Measurements from ENCODE around the gene HHAT.

The HHAT gene

DNA sequence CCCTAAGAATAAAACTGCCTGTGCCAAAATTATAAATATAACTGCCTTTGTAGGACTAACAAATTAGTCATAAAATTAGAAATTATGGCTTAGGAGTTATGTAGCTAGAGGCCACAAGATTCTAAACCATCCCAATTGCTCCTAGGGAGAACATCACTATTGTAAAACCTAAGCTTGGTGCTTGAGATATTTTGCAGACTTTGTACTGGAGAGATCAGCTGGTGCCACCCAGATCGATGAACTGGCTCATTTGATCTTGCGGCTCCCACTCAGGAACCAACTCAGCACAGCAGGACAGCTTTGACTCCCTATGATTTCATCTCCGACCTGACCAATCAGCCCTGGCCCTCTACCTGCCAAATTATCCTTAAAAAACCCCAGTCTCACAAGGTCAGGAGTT is 30.6 kb downstream of the HHAT start:
- DNase-seq (ENCODE audit: low spot score): no peak

DNA sequence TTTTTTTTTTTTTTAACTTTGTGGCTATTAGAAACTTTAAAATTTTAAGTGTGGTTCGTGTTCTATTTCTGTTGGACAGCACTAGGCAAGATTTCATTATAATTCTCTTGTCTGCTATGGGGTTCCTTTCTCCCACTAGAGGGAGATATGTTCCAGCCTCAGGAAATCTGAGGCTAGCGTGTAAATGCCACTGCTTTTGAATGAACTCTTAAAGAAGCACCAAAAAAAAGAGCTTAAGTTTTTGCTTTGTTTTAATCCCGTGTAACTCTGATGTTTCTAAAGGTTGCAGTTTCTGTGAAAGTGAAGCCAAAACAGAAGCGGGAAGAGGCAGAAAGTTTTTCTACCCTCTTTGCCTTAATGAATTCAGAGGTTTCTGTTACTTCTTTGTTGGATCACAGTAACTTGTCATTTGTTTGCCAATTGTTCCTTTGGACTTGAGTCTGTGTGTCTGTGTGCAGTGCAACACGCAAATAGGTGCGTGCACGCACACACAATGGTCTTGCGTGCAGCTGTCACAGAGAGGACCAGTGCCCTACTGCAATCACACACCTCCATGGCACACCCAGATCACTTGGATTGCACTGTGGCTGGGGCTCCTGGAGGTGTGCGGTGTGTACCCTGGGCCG is 32.3 kb downstream of the HHAT start:
- DNase-seq (ENCODE audit: low spot score): peak; percentile 78

DNA sequence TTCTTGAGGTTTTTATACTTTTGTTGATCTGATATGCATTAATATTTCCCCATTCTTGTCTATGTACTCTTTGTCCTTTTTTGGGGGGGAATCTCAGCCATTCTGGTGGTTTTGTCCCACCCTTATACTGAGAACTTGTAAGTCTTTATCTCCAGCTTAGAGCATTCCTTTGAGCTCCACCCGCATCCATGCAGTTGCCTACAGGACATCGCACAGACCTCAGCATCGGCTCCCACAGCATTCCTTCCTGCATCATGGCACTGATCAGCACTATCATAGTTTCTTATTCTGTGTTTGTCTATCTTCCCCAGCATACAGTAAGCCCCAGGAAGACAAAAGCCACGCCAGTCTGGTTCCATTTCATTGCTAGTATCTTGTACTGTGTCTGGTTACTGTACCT is 33.0 kb downstream of the HHAT start:
- no peak for DNase-seq (ENCODE audit: low spot score)

DNA sequence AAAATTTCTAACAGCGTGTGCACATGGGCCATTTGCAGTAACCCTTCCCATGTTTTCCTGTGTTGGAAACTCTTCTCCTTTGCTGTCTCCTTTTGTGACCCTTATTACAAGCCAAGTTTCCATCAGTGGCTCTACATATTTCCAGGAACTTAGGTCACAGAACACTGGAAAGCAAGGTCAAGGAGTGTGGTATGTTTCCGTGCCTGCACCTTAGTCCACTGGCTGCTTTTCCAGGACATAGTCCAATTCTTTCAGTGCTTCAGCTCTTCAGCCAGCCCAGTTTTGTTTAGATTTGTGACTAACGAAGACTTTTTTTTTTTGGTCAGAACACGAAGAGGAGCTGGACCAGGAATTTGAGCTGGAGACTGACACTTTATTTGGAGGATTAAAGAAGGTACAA is 33.8 kb downstream of the HHAT start:
- no peak for DNase-seq (ENCODE audit: low spot score)

DNA sequence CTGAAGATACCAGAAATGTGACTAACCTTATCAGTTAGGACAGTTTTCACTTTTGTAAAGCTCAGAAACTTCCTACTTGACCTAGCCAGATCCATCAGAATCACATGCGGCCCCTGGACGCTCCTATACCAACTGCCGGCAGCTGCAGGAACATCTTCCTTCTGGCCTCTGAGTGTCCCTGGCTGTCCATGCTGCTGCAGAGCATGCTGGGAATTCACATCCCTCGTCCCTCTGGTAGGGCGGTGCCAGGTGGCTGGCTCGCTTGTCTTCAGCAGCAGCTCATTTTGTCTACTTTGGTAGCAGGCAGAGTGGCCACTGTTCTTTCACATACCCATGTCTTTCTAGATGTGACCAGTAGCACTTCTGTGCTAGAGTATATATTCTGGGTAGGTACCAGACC is 34.4 kb downstream of the HHAT start:
- DNase-seq (ENCODE audit: low spot score): no peak

DNA sequence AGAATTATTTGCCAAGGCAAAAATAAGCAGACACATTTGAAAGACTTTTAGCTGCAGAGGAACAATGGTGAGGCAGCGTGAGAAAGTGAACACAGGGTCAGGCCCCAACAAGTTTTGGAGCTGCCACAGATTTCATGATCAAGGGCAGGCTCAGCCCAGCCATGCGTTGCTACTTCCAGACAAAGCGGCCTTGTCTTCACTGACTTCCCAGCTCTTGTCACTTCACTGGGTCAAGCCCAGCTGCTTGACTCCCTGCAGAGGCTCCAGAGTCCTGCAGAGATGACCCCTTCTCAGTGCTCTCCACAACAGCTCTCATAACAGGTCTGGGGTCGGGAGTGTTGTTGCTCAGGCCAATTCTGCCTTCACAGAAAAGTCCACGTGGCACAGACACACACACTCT is 35.8 kb downstream of the HHAT start:
- DNase-seq (ENCODE audit: low spot score): peak; percentile 87

DNA sequence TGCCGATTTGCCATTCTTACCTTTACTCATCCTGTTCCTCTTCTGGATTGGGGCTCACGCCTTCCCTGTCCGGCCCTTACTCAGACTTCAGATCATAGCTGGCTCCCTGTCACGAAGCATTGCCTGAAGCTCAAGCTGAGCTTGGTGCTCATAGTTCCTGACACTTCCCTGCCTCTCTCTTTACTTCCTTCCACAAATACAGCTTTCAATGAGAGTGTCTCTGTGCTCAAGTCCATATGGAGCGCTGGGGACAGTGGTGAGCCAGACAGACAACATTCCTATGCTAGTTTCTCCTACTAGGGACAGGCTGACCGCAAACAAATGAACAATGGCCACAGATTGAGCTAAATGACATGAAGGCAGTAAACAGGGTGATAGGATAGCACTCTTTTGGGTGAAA is 38.1 kb downstream of the HHAT start:
- DNase-seq (ENCODE audit: low spot score): peak; percentile 35

DNA sequence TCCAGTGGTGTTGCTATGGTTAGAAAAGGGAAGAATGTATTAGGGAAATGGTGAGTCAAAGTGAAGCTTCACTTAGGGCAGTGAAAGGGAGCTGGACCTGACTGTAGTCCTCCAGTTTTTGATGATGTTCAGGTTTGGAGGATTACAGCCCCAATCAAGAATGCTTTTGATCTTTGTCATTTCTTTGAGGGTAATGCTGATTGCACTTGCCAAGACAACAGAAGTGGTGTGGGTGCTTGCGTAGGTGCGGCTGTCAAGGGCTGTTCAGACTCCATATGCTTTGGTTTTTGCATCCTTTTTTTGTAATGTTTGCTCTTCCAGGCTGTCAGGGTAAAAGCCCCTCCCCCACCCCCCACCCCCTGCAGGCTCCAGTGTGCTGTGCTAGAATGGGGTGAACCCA is 38.9 kb downstream of the HHAT start:
- peak; percentile 51 for DNase-seq (ENCODE audit: low spot score)

DNA sequence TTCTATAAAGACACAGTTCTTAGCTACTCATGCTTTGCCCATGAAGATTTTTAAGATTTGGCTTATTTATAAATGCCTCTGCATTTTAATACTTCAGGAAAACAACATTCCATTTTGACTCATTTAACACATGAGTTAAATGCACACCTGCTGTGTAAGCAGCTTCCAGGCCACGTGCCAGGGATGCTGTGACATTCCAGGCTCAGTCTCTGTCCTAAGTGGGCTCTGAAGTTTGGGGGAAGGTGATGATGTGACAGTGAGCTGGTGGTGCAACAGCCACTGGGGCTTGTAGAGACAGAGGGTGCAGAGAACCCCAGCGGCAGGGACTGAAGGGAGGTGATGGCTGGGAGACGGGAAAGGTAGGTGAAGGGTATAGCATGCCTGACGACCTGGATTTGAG is 40.7 kb downstream of the HHAT start:
- no peak for DNase-seq (ENCODE audit: low spot score)

DNA sequence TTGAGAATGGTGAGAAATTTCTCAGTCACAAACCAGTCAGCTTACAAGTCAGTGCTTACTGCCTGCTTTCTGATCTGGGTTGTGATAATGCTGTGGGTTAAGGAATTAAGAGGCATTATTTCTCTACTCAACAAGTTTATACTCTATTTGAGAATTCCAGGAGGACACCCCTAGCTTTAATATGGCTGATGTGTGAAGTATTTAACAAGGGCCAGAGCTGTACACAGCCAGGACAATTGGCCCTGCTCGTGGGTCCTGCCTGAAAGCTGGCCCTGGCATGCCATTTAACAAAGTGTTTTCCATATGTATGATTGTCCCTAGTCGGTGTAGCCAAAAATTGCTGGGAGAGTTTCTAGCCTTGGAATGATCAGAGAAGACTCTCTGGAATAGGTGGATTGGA is 43.2 kb downstream of the HHAT start:
- no peak for DNase-seq (ENCODE audit: low spot score)

DNA sequence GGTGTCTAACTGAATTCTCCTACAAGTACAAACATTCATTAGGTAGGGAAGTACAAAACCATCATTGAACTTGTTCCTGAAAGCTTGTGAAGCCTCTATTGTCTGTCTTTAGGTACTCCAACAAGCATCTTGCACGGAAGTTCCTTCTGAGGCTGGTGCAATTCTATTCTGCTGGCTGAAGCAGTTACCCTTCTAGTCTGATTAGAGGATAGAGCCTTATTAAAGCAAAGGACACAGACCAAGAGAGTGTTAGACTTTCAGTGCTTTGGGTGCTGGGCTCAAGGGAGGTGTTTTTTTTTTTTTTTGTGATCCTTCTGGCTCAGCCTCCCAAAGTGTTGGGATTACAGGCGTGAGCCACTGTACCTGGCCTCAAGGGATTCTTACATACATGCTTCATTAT is 43.8 kb downstream of the HHAT start:
- no peak for DNase-seq (ENCODE audit: low spot score)

DNA sequence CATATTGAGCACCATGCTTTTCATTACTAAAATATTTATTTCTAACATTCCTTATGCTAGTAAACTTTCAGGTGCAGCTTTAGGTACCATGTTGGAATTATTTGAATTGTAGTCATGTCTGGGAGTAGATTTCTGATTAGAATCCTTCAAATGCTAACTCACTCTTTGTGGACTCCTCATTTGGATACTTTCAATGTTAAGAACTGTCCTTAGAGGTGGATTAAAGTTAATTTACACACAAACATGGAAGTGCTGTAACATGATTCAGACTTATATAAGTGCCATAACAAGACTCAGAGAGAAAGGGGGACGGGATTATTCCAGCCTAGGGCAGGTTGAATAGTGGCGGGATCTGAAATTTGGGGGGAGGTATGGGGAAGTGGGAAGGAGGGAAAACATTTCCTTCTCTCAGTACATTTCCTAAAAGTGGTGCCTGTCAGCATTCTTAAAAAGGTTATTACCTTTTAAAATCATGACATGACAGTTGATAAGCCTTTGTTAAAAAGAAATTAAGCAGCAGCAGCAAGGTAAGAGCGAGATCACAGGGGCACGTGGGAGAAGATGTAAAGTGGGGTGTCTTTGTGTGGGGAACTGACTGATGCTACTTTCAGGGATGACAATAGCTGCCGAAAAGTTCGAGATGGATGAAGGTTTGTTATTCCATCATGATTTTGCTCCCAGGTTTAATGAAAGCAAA is 44.4 kb downstream of the HHAT start:
- no peak for DNase-seq (ENCODE audit: low spot score)

DNA sequence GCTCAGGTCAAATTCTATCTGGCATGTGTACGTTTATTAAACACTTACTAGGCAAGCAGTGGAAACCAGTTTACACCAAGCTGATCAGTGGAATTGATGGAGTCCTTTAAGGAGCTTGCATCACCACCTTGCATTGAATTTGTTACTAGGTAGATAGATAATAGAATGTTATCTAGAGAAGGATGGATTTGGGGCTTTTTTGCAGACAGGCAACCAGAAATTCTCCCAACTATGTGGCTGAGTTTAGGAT is 44.9 kb downstream of the HHAT start:
- no peak for DNase-seq (ENCODE audit: low spot score)

DNA sequence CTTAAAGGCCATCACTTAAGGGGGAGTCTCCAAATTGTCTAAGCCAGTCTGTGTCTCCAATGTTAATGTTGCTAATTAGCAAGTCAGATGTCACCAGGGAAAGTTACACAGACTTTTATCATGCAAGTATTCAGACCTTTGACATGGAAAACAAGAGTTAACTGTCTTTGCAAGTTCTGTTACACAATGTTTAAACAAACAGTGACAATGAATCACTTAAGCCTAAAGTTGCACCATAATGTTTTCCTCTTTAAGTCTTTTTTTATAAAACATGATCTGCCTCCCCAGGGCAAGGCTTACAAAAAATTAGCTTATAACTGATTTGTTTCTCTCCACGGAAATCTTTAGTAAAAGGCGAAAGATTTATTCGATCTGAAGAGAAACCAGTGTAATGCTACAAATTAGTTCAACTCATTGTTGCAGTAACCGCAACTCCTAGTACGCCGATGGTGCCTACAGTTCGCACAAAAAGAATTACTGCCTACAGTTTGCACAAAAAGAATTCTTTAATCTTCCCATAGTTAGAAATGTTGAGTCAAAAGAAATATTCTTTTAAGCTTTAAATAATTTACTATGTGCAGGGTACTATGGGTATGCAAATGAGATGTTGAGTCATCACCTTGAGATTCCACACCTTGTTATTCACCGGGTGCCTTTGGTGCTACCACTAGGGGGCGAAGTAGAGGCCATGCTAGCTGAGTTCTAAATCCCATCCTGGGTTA is 45.3 kb downstream of the HHAT start:
- DNase-seq (ENCODE audit: low spot score): no peak

DNA sequence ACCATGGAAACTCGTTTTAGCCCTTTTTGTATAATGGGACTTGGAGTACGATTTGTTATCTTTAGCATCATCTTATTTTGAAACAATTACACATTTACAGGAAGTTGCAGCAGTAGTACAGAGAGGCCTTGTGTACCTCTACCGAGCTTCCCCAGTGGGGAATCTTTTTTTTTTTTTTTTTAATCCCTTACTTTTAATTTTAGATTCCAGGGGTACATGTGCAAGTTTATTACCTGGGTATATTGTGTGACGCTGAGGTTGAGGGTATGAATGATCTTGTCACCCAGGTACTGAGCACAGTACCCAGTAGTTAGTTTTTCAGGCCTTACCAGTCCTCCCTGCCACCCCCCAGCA is 45.9 kb downstream of the HHAT start:
- no peak for DNase-seq (ENCODE audit: low spot score)

DNA sequence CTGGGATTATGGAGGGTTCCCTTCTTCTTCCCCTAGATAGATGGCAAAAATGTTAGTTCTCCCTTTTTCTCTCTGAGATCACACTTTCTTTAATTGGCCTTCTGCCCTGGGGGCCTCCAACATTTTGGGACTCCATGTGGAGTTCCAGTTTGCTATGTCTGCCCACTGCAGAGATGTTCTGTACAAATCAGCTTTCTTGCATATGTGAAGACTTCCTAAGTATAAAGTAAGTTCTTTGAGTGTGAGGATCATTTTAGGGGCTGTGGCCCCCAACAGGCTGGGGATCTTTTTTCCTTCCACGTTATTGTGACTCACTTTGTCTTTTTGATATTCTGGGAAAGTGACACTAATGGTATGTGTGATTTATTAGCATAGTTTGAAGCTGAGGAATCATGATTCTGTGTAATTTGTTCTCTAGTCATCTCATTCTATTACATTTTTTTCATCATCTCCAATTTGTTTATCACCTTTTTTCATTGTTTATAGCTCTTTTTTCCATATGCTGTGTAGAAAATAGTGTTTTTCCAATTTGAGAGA is 48.2 kb downstream of the HHAT start:
- DNase-seq (ENCODE audit: low spot score): no peak

DNA sequence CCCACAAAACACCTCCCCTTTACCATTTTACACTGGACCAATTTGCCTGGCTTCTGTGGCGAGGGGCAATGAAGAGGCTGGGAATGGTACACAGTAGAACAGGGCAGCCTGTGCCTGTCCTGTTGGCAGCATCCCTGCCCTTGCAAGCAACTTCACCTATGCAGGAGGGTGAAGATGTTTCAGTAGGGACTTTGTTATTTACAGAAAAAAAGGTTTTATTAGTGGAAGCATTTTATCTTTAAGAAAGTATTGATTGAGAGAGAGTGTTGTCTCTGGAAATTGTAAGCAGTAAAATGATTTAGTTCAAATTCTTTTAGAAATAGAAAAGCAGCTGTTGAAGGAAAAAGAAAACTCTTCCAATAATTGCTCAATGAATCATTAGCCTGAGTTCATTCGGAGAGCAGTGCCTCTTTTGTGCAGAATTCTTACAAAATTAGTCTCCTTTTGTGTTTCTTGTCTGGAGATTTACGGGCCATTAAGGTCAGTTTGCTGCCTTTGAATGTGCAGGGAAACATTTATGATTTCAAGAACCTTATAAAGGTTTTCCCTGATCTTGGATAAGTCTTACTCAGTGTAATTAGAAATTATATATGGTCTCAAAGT is 49.1 kb downstream of the HHAT start:
- no peak for DNase-seq (ENCODE audit: low spot score)

DNA sequence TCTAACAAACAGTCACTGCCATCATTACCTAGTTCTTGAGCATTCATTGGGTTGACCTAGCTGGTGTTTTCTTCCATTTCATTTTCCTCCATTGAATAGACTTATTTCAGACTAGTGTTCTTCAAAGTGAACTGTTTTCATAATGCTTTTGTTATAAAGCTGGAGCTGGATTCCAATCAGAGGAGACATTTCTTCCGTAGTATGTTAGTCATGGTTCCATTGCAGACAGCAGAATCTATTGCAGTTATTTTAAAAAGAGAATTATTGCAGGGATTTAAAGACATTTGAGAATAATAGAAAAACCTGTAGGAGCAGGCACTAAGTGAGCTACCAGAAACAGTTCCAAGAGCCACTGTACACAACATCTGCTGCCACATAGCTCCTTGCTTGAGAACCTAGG is 50.0 kb downstream of the HHAT start:
- no peak for DNase-seq (ENCODE audit: low spot score)

DNA sequence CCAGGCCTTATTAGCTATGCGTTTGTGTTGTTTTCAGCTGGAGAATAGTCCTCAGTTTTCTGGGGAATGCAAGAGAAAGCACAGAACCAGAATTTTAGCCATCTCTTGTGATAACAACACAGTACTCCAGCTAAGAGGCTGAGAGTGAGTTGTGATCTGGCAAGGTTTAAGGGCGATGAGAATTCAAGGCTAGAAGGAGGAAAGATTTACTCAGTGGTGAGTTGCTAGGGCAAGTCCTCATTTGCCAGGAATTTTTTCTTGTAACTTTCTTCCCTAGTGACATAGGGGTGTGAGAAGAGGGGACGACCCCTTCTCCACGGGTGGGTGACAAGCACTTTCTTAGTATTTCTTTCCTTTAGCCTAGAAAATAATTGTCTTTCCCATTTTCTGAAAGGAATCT is 53.2 kb downstream of the HHAT start:
- no peak for DNase-seq (ENCODE audit: low spot score)

DNA sequence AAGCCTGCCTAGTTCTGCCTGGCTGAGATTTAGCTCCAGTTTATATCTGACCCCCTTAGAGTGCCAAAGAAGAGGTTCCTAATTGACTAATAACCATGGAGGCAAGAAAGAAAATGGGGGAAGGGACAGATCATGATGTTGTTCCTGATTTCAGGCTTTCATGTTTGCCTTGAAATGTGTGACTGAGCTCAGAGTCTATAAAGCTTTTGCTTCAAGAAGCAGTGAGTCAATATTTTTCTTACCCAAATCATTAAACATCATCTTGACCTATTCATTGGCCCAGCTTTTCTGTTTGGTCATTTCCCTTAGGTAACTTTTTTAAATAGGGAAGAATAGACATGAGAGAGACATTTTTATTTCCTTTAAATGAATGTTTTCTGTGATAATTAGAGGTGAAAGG is 55.9 kb downstream of the HHAT start:
- DNase-seq (ENCODE audit: low spot score): no peak

DNA sequence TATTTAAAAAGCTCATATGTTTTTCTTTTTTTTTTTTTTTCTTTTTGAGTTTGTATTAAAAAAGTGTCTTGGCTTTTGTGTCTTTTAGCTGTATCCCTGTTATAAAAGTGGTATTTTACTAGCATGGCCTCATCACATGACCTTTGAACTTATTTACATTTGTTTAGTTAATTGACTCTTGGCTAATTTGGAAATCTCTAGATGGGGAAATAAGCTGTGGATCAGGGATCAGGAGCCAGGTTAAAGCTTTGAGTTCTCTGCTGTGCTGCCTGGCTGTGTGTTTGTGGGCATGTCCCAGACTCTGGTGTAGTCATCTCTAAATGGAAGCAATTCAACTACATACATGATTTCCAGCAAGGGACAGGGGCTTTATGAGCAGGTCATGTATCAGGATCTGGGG is 56.5 kb downstream of the HHAT start:
- no peak for DNase-seq (ENCODE audit: low spot score)

DNA sequence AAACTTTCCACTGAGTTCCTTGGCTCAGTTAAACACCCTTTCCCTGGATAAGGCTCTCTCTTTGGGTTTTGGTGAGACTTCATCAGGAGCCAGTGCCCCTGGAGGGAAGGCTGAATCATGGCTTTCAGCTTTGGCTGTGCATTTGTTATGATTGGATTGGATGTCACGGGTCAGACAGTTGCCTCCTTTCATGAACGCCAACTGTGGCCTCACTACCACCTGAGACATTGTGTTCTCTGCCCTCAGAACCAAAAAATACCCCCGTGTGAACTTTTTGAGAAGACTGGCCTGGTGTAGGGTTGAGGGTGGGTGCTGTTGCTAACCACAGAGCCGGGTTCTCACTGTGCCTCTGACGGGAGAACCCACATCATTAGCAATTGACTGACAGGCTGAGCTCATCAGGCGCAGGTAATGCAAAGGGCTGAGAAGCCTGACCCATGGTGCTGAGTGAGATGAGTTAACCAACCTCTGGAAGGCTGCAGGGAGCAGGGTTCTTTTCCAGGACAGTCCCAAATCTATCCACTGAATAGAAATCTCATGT is 65.6 kb downstream of the HHAT start:
- DNase-seq (ENCODE audit: low spot score): no peak

DNA sequence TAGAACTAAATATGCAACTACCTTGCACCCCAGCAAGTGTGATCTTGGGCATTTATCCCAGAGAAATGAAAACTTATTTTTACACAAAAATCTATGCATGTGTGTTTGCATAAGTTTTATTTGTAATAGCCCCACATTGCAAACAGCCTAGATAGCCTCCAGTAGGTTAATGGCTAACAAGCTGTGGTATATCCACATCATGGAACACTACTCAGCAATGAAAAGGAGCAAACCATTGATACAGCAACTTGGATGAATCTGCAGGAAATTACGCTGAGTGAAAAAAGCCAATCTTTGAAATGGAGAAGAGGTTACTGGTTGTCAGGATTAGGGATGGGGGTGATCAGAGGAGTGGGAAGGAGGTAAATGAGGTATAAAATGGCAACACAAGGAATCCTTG is 67.8 kb downstream of the HHAT start:
- no peak for DNase-seq (ENCODE audit: low spot score)
